Left colon (tissue), 2 donors: ENCODE results near the gene PRIM1. TPM values are rescaled to one million over a fixed set of nuclear protein-coding genes. Genes with fewer than 3 reads are reported as not detected.
"Not testable (repeated sequence)": the region's sequence is repeated elsewhere in the genome, so short reads cannot be mapped to it uniquely, and the experiment has no call there.

ENCODE experiments used
- ATAC-seq: fragments of 200-7000 bp; cut with Tn5 transposase; one replicate; pipeline ENCODE4 v1.9.1; 2020; ENCODE audit warnings: mild to moderate bottlenecking, moderate library complexity
- DNase-seq, 2 donors: peaks; one replicate each; pipeline ENCODE4 v3.0.0-alpha.2; 2020
- intact Hi-C, 2 donors: fragments of 100-400 bp; cut with DNase I in 1 of 2; cut with micrococcal nuclease in 1 of 2; formaldehyde crosslinking; loops; one replicate each; pipeline versions ENCODE4 v1.11.2 to v1.14.0; 2022; cut with DNase I, micrococcal nuclease
- long read RNA-seq: library from polyadenylated mRNA; unstranded; transcript quantifications from one replicate; pipeline ENCODE4 v2.0.0, GENCODE V29; 2021
- total RNA-seq, 2 donors: library from RNA; stranded (reverse); fragmentation: NEBNext Ultra II Directional; extraction: Animal tissue kit (Norgen Biotek cat#: 25700); gene quantifications; one replicate each; pipeline ENCODE4 v1.2.1, GENCODE V29; 2021
- donor health status: DM: no; HTN: no; CAD: no.
- donor health status: DM: yes; HTN: yes; CAD: no.

PRIM1 gene
- total RNA-seq = 1 to 10 TPM; 3.9 to 5.3 TPM
- long read RNA-seq, partial matches to known transcripts = 3 of 7 reads
- long read RNA-seq, other reads (novel, unspliced or antisense) = 1 of 7 reads

GRCh38 chr12:56751712-56752598 lies at the start of gene PRIM1:
Gene PRIM1 (minus strand): TSS chr12:56752323. CDS start chr12:56752298, 25 bp downstream.
- peak; percentile 94 for ATAC-seq
- DNase-seq = peak; percentile 81 to 89
- intact Hi-C loops = loop anchor here in 1 of 2 donors (10.0 kb wide), 1 partner anchor 253 kb away; the partner anchor contains the start of gene ZBTB39

- no peak for DNase-seq
- intact Hi-C loops = no loop called here
- ATAC-seq = no peak
These were observed 48.1 kb upstream of the PRIM1 start for GRCh38 chr12:56800221-56800620.

GRCh38 chr12:56799345-56799744 lies 47.2 kb upstream of the PRIM1 start:
- DNase-seq, ATAC-seq, intact Hi-C loops: not testable (repeated sequence)

GRCh38 chr12:56795791-56796190 lies 43.7 kb upstream of the PRIM1 start:
- intact Hi-C loops, DNase-seq, ATAC-seq: not testable (repeated sequence)

- ATAC-seq, DNase-seq, intact Hi-C loops: not testable (repeated sequence)
These were observed 43.0 kb upstream of the PRIM1 start for GRCh38 chr12:56795046-56795562.

- DNase-seq, intact Hi-C loops, ATAC-seq: not testable (repeated sequence)
These were observed 41.0 kb upstream of the PRIM1 start for GRCh38 chr12:56793124-56793523.

- ATAC-seq (no peak), DNase-seq (no peak)
- intact Hi-C loops = no loop called here
These were observed 40.6 kb upstream of the PRIM1 start for GRCh38 chr12:56792678-56793077.

GRCh38 chr12:56789429-56789828 lies 37.3 kb upstream of the PRIM1 start:
- ATAC-seq, intact Hi-C loops, DNase-seq: not testable (repeated sequence)

- no peak for ATAC-seq
- DNase-seq = no peak
- intact Hi-C loops = no loop called here
These were observed 35.4 kb upstream of the PRIM1 start for GRCh38 chr12:56787498-56787897.

GRCh38 chr12:56785874-56786273 lies 33.8 kb upstream of the PRIM1 start:
- intact Hi-C loops = no loop called here
- no peak for DNase-seq
- no peak for ATAC-seq

GRCh38 chr12:56785141-56785865 lies 33.2 kb upstream of the PRIM1 start:
- DNase-seq = no peak
- peak; percentile 54 for ATAC-seq
- intact Hi-C loops = no loop called here

GRCh38 chr12:56781726-56782125 lies 29.6 kb upstream of the PRIM1 start:
- intact Hi-C loops = no loop called here
- no peak for ATAC-seq

GRCh38 chr12:56778756-56779155 lies 26.6 kb upstream of the PRIM1 start:
- ATAC-seq (no peak), DNase-seq (no peak)
- intact Hi-C loops = no loop called here

More at GRCh38 chr12:56781726-56782125, 29.6 kb upstream of the PRIM1 start:
- no peak for DNase-seq

GRCh38 chr12:56776654-56777053 lies 24.5 kb upstream of the PRIM1 start:
- intact Hi-C loops = no loop called here
- DNase-seq (no peak), ATAC-seq (no peak)

- intact Hi-C loops = no loop called here
- ATAC-seq (no peak), DNase-seq (no peak)
These were observed 23.5 kb upstream of the PRIM1 start for GRCh38 chr12:56775638-56776037.

GRCh38 chr12:56773113-56773512 lies 21.0 kb upstream of the PRIM1 start:
- DNase-seq (no peak), ATAC-seq (no peak)
- intact Hi-C loops = no loop called here

- DNase-seq (no peak), ATAC-seq (no peak)
- intact Hi-C loops = no loop called here
These were observed 20.5 kb upstream of the PRIM1 start for GRCh38 chr12:56772625-56773024.

- DNase-seq = no peak
- no peak for ATAC-seq
- intact Hi-C loops = no loop called here
These were observed 17.7 kb upstream of the PRIM1 start for GRCh38 chr12:56769868-56770267.

GRCh38 chr12:56768424-56768823 lies 16.3 kb upstream of the PRIM1 start:
- intact Hi-C loops = no loop called here
- DNase-seq (no peak), ATAC-seq (no peak)
